GM18907 (cell line): Measurements from ENCODE around the gene PIPOX.

Source experiments
- ATAC-seq: cut with Tn5 transposase; IDR thresholded peaks from one replicate; pipeline ENCODE4 v1.9.1; 2021; ENCODE audit warnings: mild to moderate bottlenecking, moderate library complexity; ENCODE audit not compliant: unreplicated experiment

Gene PIPOX

DNA sequence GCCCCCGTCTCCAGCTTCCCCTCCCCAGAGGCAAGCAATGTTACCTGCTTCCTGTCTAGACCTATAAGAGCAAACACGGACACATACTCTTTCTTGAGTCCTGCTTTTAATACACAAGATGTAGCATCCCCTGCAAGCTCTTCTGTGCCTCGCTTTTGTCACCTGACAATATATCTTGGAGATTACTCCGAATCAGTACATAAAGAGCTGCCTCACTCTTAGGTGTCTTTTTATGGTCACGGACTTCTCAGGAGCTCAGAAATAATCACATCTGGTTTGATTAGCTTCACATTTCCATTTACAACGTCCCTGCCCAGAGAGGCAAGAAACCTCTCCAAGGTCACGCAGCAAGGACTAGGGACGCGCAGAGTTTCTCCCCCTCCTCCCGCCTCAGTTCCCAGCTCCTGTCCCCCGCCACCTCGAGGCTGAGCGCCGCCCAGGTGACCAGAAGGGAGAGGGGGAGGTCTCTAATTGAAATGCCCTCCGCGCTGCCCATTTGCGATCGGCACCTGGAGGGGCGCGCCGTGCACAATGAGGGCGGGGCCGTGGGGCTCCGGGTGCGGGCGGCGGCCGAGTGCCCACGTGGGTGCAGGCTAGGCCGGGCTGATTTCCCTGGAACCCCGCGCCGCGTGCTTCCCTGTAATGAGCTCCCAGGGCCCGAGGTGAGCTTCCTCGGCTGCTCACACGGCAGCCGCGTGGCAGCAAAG lies 23.3 kb upstream of the PIPOX start:
- ATAC-seq = no peak

DNA sequence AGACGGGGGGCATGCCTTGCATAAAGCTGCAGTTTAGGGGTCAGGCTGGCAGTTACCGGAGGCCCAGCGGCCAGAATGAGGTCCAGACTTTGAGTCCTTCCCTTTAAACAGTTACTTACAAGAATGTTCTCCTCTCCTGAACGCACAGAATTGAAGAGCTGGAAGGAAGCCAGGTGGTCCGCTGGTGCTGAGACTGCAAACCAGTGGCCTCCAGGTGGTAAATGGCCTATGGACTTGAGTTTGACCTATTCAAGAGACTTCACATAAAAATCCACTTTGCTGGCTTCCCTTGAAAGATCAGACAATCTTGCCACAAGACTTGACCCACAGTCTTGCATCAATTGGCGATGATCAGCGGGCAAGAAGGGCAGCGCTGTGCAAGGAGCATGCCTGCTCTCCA lies 22.4 kb upstream of the PIPOX start:
- ATAC-seq = no peak

DNA sequence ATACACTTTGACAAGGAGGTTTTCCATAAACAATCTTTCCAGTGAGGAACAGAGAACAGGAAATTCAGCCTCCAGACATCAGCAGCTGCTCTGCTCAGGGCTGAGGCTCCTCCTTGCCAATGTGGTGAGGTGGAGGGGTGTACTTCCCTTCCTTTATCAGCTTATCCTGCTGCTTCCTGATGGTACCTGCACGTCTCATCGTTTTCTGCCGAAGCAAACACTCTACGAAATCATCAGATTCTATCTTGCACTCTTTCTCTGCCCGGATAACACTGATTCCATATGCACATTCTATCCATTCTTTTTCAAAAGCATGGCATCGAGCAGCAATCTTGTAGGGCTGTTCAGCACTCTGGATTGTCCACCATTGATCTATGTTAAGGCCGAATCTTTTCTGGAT lies 21.7 kb upstream of the PIPOX start:
- no peak for ATAC-seq

- no peak for ATAC-seq
Observed at GRCh38 chr17:29022074-29022473, 20.9 kb upstream of the PIPOX start.

GRCh38 chr17:29024316-29024952 lies 18.5 kb upstream of the PIPOX start:
- ATAC-seq = no peak

GRCh38 chr17:29031488-29031887 lies 11.5 kb upstream of the PIPOX start:
- ATAC-seq = no peak

GRCh38 chr17:29032013-29032856 lies 10.7 kb upstream of the PIPOX start:
- no peak for ATAC-seq

- no peak for ATAC-seq
Observed at GRCh38 chr17:29032857-29033197, 10.1 kb upstream of the PIPOX start.

DNA sequence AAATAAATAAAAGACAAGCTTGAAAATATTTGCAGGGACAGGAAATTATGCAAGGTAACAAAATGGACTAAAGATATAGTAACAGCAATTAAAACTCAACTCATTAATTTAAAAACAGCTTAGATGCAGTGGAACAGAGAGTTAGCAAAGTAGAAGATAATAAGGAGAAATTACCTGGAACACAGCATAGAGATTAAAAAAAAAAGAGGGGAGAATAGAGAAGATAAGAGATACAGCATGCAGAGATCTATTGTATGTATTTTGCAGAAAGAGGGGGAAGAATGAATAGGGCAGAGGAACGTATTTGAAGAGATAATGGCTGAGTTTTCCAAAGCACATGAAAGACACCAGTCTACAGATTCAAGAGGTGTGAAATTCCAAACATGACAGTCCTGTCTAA lies 8.4 kb upstream of the PIPOX start:
- no peak for ATAC-seq

DNA sequence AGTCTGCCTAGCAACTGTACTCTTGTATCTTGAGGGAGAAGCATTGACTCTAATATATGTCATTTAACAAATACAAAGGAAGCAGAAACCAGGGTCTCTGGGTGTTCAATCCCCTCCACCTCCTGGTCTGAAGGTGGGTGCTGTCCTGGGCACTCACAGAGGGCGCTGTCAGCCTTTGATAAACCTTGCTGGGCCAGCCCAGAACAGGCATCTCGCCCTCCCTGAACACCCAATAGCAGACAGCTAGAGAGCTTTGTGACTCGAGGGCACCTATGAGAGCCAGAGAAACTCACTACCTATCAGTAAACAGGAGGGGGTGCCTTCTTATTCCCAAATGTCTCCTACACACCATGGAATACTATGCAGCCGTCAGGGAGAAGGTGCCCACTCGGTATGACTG lies 6.4 kb upstream of the PIPOX start:
- no peak for ATAC-seq

DNA sequence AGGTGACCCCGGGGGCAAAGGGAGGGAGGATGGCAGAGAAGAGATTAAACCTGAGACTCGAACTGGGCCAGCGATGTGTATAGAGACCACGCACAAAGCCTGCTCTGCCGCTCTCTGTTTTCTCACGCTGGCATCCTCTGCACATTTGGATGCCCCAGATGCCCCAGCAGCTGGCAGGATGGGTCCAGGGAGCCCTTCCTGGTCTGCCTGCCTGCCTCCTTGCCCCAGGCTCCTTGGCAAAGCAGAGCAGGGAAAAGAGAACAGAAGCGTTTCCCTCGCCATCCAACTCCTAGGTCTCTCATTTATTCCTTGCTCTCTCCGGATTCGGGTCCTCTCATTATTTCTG lies 5.2 kb upstream of the PIPOX start:
- ATAC-seq = no peak

GRCh38 chr17:29038085-29038795 lies 4.7 kb upstream of the PIPOX start:
- ATAC-seq = no peak

DNA sequence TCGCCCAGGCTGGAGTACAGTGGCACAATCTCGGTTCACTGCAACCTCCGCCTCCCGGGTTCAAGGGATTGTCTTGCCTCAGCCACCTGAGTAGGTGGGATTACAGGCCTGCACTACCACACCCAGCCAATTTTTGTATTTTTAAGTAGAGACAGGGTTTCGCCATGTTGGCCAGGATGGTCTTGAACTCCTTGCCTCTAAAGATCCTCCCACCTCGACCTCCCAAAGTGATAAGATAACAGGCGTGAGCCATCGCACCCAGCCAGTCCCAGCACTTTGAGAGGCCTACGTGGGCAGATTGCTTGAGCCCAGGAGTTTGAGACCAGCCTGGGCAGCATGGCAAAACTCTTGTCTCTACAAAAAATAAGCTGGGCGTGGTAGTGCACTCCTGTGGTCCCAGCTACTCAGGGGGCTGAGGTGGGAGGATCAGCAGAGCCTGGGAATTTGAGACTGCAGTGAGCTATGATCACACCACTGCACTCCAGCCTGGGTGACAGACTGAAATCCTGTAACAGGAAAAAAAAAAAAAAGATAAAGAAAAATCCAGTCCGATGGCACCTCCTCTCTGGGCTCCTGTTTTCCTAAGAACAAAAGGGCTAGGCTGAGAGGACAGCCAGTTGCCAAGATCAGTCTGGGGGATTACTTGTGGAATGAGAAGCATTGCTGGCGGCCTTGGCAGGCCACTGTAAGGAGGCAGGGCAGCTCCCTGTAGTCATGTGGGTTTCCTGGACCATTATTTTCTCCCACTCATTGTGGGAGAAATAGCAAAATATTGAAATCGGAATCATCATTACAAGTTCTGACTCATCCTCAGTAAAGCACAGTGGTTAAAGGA lies 3.0 kb upstream of the PIPOX start:
- ATAC-seq = no peak

GRCh38 chr17:29041091-29041490 lies 1.9 kb upstream of the PIPOX start:
- ATAC-seq = no peak

GRCh38 chr17:29041571-29041970 lies 1.4 kb upstream of the PIPOX start:
- ATAC-seq = no peak

- ATAC-seq = no peak
Observed at GRCh38 chr17:29042026-29042678, 789 bp upstream of the PIPOX start.

DNA sequence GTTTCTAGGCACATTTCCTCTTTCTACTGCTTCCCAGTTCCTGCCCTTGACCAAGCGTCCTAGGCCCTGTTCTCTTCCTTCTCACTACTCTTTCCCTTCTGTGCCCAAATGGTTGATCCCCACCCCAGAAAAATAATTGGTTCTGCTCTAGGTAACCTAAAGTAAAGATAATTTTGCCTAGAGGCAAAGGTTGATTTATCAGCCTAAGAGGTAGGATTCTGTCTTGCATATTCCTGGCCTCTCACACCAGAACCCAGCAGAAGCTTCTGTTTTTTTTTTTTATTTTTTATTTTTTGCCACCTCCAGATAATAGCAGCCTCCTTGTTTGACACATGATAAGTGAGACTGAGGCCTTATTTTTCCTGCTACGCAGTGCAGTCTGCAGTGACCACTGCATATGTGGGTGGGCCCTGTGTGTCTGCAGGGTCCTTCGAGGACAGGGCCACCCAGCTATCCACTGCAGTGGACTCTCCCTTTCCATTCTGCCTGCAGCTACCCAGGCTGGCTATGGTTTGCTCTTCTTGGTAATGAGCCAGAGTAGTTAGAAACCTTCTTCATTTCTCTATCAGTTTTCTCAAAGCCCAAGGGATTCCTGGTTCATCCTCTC lies 701 bp downstream of the PIPOX start:
- no peak for ATAC-seq

- ATAC-seq = no peak
Observed at GRCh38 chr17:29045026-29045425, 2.1 kb downstream of the PIPOX start.

DNA sequence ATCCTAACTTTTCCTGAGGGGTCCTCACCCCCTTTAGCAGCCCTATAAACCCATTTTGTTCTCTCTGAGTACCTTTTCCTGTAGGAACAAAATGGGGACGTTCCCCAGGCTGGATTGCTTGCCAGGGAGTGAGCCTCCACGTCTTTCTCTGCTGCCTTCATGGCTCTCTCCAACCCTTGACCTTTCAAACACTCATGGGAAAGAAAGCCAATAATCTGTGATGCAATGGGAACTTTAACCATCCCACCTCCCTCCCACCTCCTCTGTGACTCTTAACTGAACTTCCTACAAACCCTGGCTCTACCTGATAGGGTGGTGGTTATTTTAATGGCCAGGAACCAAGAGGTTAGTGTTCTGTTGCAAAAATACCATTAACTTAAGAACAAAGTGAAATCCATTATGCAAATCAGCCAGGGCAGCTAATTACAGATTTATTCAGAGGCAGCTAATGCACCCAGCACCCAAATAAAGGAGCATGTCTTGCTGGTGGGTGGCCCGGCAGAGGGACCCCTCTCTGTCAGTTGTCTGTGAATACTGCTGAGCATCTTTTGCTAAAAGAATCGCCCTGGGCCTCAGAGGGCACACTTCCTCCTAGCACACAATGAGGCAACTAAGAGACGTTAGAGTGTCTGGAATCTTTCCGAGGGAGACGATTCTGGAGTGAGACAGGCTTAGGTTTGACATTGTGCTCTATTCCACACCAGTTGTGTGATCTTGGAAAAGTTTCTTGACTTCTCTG lies 3.0 kb downstream of the PIPOX start:
- ATAC-seq = no peak
